NCI-H2081 (cell line): ENCODE measurements around the gene SCN5A.

Source experiments
- DNase-seq, 2 experiments: peaks; one replicate each; lab custom pipeline; 2025; lab: John Stamatoyannopoulos, UW

SCN5A gene

GRCh38 chr3:38560996-38561717 lies 88.3 kb downstream of the SCN5A start:
- DNase-seq: no peak

- no peak for DNase-seq
Observed at GRCh38 chr3:38560284-38560683, 89.2 kb downstream of the SCN5A start.

- DNase-seq: no peak
Observed at GRCh38 chr3:38558864-38559263, 90.6 kb downstream of the SCN5A start.

DNA sequence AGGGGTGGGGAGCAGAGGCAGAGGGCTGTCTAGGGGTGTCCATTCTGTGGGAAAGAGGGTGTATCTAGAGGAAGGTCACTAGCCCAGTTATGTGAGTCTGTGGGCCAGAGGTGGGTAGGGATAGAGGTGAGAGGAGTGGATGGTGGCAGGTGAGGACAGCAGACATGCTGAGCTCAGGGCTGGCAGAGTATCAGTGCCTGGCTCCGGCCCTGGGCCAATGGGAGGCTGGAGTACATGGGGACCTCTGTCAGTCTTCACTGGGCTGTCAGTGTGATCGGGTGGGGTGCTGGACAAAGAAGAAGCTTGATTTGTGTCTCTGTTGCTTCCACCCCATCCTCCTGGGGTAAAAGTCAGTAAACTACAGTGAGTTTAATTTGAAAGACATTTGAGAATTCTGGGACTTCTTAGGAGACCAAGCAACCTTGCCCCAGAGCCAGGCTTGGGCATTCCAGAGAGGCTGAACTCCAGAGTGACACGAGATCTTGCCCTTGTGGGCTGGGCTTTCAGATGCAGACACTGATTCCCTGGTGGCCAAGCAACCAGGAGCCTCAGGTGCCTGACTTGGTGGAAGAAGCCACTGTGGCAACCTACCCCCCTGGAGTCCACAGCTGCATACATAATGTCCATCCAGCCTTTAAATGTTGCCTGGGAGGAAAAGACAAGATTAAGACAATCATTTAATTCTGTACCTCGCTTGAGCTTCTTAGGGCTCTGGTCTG lies 92.7 kb downstream of the SCN5A start:
- no peak for DNase-seq

DNA sequence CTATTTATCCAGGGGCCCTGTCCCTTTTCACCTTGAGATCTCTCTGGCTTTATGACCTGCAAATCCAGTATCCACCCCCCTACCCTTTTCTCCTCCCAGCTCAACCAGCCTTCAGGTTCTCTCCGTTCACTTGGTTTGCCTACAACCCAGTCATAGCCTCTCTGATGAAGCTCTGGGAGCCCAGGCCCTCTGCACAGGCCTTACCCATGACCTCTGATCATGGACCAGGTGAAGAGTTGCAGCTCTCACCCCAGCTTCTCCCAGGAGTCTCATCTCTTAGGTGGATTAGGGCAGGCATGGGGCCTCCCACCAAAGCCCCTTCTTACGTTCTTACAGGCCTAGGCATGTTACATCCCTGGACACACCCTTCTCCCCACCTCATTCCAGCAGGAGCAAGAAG lies 93.6 kb downstream of the SCN5A start:
- DNase-seq: no peak

- DNase-seq: no peak
Observed at GRCh38 chr3:38555149-38555840, 94.2 kb downstream of the SCN5A start.

GRCh38 chr3:38554127-38554827 lies 95.2 kb downstream of the SCN5A start:
- DNase-seq: no peak

DNA sequence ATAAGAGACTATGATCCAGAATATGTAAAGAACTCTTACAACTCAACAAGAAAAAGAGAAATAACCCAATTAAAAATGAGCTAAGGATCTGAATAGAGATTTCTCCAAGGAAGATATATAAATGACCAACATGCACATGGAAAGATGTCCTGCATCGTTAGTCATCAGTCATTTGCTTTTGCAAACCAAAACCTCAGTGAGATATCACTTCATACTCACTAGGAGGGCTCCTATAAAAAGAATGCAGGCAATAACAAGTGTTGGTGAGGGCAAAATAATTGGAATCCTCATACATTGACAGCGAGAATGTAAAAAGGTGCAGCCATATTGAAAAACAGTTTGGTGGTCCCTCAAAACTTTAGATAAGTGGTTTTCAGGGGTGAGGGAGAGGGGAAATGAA lies 96.4 kb downstream of the SCN5A start:
- no peak for DNase-seq

DNA sequence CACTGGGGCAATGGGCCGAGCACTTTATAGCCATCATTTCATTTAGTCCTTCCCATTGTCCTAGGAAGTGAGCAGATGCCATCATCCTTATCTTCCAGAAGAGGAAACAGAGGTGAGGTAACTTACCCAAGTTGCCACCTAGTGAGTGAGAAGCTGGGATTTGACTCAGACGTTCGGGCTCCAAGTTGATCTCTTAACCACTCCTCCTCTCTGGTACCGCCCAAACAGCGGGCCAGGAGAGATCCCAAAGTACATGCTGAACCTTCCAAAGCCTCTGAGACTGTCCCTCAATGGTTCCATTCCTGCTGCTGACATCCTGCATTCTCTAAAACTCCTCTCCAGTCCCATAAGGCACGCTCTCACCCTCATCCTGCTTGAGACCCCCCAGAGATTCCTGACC lies 97.1 kb downstream of the SCN5A start:
- DNase-seq: no peak

DNA sequence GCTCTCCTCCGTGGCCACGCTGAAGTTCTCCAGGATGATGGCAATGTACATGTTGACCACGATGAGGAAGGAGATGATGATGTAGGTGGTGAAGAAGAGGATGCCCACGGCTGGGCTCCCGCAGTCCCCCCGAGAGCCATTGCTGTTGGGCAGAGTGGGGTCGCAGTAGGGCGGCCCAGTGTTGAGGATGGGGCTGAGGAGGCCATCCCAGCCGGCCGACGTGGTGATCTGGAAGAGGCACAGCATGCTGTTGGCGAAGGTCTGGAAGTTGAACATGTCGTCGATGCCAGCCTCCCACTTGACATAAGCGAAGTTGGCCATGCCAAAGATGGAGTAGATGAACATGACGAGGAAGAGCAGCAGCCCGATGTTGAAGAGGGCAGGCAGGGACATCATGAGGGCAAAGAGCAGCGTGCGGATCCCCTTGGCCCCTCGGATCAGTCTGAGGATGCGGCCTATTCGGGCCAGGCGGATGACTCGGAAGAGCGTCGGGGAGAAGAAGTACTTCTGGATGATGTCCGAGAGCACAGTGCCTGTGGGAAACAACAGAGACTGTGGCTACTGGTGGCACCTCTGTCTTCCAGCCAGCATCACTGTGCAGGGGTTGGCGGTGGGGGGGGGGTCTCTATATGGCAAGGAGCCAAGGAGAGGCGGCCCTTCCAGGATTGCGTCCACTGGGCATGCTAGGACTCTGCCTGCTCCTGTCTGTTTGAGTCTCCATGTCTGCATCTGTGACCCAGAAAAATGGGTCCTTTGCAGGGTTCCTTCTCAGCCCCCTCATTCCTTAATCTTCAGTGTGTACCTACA lies 98.3 kb downstream of the SCN5A start:
- no peak for DNase-seq

- DNase-seq: no peak
Observed at GRCh38 chr3:38549957-38550840, 99.3 kb downstream of the SCN5A start.

DNA sequence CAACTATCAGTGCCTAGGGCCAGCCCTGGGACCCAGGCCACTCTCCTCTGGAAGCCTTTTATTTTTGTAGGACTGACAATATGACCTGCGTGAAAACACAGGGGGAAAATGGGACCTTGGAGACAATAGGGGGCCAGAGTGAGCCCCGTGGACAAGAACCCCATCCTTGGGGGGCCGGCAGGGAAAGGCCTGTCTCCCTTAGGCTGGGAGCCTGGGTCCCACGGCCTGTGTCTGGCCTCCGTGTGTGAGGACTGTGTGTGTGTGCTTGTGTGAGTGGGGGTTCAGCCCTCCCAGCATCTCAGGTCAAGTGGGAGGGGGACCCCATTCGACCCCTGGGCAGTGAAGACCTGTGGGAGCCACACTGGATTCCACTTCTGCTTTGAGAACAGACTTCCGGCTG lies 100.0 kb downstream of the SCN5A start:
- DNase-seq: no peak

DNA sequence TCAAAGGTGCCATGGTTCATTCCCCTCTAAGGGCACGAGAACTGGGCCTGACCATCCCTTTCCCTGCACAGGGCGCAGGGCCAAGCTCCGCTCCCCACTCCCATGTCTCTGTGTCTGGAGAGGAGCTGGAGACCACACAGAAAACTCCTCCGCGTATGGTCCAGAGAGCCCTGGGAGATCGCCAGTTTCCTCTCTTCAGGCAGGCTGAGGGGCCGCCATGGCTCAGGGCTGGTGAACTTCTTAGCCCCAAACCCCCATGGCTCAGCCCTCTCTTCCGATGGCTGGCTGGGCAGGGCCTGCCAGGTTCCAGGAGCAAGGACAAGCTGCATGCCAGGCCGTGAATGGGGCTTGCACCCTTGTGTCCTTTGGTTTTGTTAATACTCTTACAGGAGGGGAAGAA lies 100.4 kb downstream of the SCN5A start:
- DNase-seq: no peak

GRCh38 chr3:38548154-38548931 lies 101.1 kb downstream of the SCN5A start:
- DNase-seq: no peak

- no peak for DNase-seq
Observed at GRCh38 chr3:38545983-38546382, 103.5 kb downstream of the SCN5A start.

DNA sequence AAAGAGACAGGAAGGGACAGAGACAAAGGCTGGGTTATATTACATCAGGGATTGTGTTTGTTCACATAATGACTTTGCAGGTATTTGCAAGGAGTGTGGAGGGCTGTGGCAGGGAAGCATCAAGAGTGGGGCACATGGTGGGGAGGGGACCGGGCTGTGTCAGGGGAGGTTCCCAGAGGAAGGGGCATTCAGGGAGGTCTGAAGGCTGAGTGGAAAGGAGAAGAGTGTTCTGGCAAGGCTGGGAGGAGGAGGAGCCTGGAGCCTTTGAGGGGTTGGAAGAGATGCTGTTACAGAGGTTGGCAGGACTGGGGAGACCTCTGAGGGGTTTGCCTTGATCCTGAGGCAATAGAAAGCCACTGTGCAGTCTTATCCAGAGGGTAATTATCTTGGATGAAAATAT lies 103.9 kb downstream of the SCN5A start:
- no peak for DNase-seq

DNA sequence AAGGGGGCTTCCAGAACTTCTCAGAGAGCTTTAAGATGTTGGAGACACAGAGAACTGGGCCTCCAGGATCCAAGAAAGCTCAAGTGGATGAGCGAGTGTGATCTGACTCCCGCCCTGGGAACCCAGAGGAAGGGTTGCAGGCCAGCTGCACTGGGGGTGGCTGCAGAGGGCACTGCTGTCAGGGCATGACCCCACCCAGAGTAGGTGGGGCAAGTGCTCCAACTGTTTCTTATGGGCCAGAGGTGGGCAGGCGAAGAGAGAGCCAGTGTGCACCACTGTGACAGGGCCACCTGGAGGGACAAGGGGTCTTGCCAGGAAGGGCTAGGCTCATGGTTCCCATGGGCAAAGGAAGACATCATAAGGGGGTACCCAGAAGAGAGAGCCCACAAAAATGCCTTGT lies 104.6 kb downstream of the SCN5A start:
- no peak for DNase-seq

DNA sequence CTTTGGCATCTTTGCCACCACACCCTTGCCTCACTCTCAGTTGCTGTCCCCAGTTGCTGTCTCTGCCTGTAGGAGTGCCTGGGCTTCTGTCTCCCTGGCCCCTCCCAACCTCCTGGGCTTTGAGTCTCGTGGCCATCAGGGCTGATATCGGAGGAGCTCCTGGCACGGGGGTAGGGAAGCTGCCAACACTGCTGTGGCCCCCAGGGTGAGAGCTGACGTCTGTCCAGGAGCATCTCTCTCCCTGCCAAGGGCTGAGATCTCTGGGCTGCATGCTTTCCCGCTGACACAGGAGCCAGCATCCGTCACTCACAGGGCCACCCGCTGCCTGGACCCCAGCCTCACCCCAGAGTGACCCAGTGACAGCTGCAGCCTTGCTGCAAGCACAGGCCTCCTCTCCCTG lies 105.9 kb downstream of the SCN5A start:
- DNase-seq: no peak

DNA sequence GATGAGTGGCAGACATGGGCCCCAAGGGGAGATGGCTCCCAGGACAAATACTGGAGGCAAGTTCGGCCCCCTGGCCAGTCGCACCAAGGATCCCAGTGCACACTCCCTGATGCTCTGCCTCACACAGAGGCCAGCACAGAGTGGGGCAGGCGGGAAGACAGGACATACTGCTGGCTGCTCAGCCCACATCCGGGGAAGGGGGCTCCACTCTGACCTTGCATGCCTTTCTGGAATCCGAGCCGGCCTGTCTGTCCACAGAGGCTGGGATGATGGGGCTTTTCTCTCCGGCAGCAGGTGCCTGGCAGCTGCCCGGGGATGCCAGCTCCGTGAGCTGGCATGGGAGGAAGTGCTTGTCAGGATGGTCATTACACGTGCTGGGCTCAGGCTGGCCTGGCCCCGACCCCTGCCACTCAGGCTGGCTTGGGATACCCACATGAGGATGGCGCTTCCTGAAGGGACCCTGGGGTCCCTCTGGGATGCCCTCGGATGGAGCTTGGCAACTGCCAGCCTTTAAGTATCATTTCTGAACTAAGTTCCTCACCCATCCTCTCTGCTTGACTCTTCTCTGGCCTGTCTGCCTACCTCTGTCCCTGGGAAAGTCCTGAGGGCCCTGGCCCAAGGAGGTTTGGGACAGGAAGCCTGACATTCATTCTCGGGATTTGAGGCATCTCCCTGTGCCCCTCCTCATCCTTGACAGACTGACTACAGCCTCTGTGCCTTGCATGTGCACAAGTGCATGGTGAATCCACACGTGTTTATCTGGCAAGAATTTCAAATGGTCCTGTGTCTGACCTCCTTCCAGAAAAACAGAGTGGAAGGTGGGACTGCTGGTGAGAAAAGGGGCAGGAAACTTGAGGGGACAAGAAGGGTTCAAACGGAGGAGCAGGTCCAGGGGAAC lies 106.8 kb downstream of the SCN5A start:
- DNase-seq: no peak
